Astrocyte (in vitro differentiated cells and primary cell): ENCODE results near the gene TNFRSF25. TPM values are rescaled to one million over a fixed set of nuclear protein-coding genes. Genes with fewer than 3 reads are reported as not detected.
A peak's percentile ranks its signal among the peaks of the same experiment; 100 is the strongest.

ENCODE experiments used
- DNase-seq: peaks from one replicate; pipeline ENCODE4 v3.0.0-alpha.2; 2010; ENCODE audit warnings: low read depth
- FAIRE-seq: peaks from 2 replicates; lab custom pipeline; 2011; peaks lifted over from hg19 to GRCh38; lab: Jason Lieb, UNC
- H2AFZ ChIP-seq: 2 replicates; pipeline ENCODE4 v1.6.0; 2012; ENCODE audit warnings: low read depth, low read length, inconsistent platforms
- H3K27ac ChIP-seq: 2 replicates; pipeline ENCODE4 v1.5.1; 2011; ENCODE audit warnings: low read depth, low read length, inconsistent platforms
- H3K27me3 ChIP-seq: 2 replicates; pipeline ENCODE4 v1.6.0; 2011; ENCODE audit warnings: low read length, inconsistent platforms; ENCODE audit not compliant: insufficient read depth
- H3K36me3 ChIP-seq: 2 replicates; pipeline ENCODE4 v1.5.1; 2011; ENCODE audit warnings: low read length, inconsistent platforms; ENCODE audit not compliant: insufficient read depth
- H3K4me1 ChIP-seq: 2 replicates; pipeline ENCODE4 v1.5.1; 2011; ENCODE audit warnings: low read length, inconsistent platforms; ENCODE audit not compliant: insufficient read depth
- H3K4me2 ChIP-seq: 2 replicates; pipeline ENCODE4 v1.6.0; 2012; ENCODE audit warnings: low read length, inconsistent platforms
- H3K4me3 ChIP-seq: 2 replicates; pipeline ENCODE4 v1.5.1; 2011; ENCODE audit warnings: low read depth, mild to moderate bottlenecking, low read length, inconsistent platforms; ENCODE audit not compliant: insufficient read depth
- H3K79me2 ChIP-seq: 2 replicates; pipeline ENCODE4 v1.6.0; 2012; ENCODE audit warnings: mild to moderate bottlenecking, low read length, inconsistent platforms; ENCODE audit not compliant: insufficient read depth
- H3K9ac ChIP-seq: 2 replicates; pipeline ENCODE4 v1.6.0; 2012; ENCODE audit warnings: mild to moderate bottlenecking, low read length, inconsistent platforms
- H3K9me3 ChIP-seq: 2 replicates; pipeline ENCODE4 v1.5.1; 2012; ENCODE audit warnings: low read depth, mild to moderate bottlenecking, low read length, inconsistent platforms; ENCODE audit not compliant: insufficient read depth
- H4K20me1 ChIP-seq: 2 replicates; pipeline ENCODE4 v1.6.0; 2012; ENCODE audit warnings: low read length, inconsistent platforms; ENCODE audit not compliant: insufficient read depth
- H3K27ac Mint-ChIP-seq: one replicate; pipeline ENCODE4 v1.8.0; 2021; ENCODE audit warnings: mild to moderate bottlenecking, mixed read lengths; ENCODE audit not compliant: unreplicated experiment
- H3K27me3 Mint-ChIP-seq: one replicate; pipeline ENCODE4 v1.8.0; 2021; ENCODE audit warnings: low read depth, mixed read lengths; ENCODE audit not compliant: unreplicated experiment
- H3K36me3 Mint-ChIP-seq: one replicate; pipeline ENCODE4 v1.8.0; 2021; ENCODE audit warnings: low read depth, mixed read lengths; ENCODE audit not compliant: unreplicated experiment
- H3K4me1 Mint-ChIP-seq: one replicate; pipeline ENCODE4 v1.8.0; 2021; ENCODE audit warnings: low read depth, mixed read lengths; ENCODE audit not compliant: unreplicated experiment
- H3K4me3 Mint-ChIP-seq: one replicate; pipeline ENCODE4 v1.8.0; 2021; ENCODE audit warnings: mild to moderate bottlenecking, moderate library complexity, mixed read lengths; ENCODE audit not compliant: unreplicated experiment
- H3K9me3 Mint-ChIP-seq: one replicate; pipeline ENCODE4 v1.8.0; 2021; ENCODE audit warnings: mild to moderate bottlenecking, mixed read lengths; ENCODE audit not compliant: unreplicated experiment
- CTCF ChIP-seq: IDR thresholded peaks from 2 replicates; pipeline ENCODE4 v1.5.1; 2011; ENCODE audit warnings: low read depth, mild to moderate bottlenecking, inconsistent platforms, low read length, moderate library complexity; ENCODE audit not compliant: insufficient read depth
- EZH2 ChIP-seq: IDR thresholded peaks from 2 replicates; pipeline ENCODE4 v1.6.1; 2012; ENCODE audit warnings: mild to moderate bottlenecking, low read length, inconsistent platforms; ENCODE audit not compliant: insufficient read depth
- total RNA-seq: library from RNA; stranded (reverse); gene quantifications from 2 replicates; pipeline ENCODE4 v1.2.1, GENCODE V29; 2021

Gene TNFRSF25
- total RNA-seq, 1 donor from 2014 or later: 18.8 TPM

GRCh38 chr1:6496365-6496721 is 30.4 kb upstream of the TNFRSF25 start:
- DNase-seq: no peak

GRCh38 chr1:6495540-6496364 is 29.8 kb upstream of the TNFRSF25 start:
- DNase-seq: no peak
- H3K27me3 Mint-ChIP-seq: no peaks in the 10 kb centered on the region

More at GRCh38 chr1:6496365-6496721, 30.4 kb upstream of the TNFRSF25 start:
- Histone ChIP-seq H3K27me3 (no peaks in the 10 kb centered on the region), H3K4me3 (peak overlapping the region; percentile 65), H3K9ac (peak overlapping the region; percentile 76), H3K4me1 (peaks cover 28% of the 10 kb centered on the region), H3K4me2 (peak overlapping the region; percentile 95), H4K20me1 (no peaks in the 10 kb centered on the region), H3K36me3 (no peaks in the 10 kb centered on the region), H2AFZ (peak overlapping the region; percentile 64), H3K79me2 (peaks cover 14% of the 10 kb centered on the region), H3K9me3 (no peaks in the 10 kb centered on the region), H3K27ac (no peak overlapping the region)
- FAIRE-seq: no peak
- Mint-ChIP-seq H3K36me3 (no peaks in the 10 kb centered on the region), H3K4me3 (peak overlapping the region; percentile 85), H3K27me3 (peaks cover 5% of the 10 kb centered on the region), H3K9me3 (no peaks in the 10 kb centered on the region), H3K4me1 (peaks cover 9% of the 10 kb centered on the region), H3K27ac (no peak overlapping the region)
- TF ChIP-seq CTCF: no peak
- no peak for TF ChIP-seq EZH2

More at GRCh38 chr1:6495540-6496364, 29.8 kb upstream of the TNFRSF25 start:
- H3K79me2 ChIP-seq: peaks cover 20% of the 10 kb centered on the region
- TF ChIP-seq EZH2 (no peak), CTCF (no peak)
- no peak overlapping the region for H3K27ac Mint-ChIP-seq
- no peak overlapping the region for H2AFZ ChIP-seq
- FAIRE-seq: no peak
- H3K9me3 ChIP-seq: no peaks in the 10 kb centered on the region
- no peaks in the 10 kb centered on the region for H3K9me3 Mint-ChIP-seq
- H3K4me3 Mint-ChIP-seq: peak overlapping the region; percentile 85
- H3K27ac ChIP-seq: no peak overlapping the region
- peak overlapping the region; percentile 76 for H3K9ac ChIP-seq
- H4K20me1 ChIP-seq: no peaks in the 10 kb centered on the region
- peaks cover 34% of the 10 kb centered on the region for H3K4me1 ChIP-seq
- peak overlapping the region; percentile 65 for H3K4me3 ChIP-seq
- no peaks in the 10 kb centered on the region for H3K36me3 ChIP-seq
- H3K4me2 ChIP-seq: peak overlapping the region; percentile 95
- H3K36me3 Mint-ChIP-seq: no peaks in the 10 kb centered on the region
- no peaks in the 10 kb centered on the region for H3K27me3 ChIP-seq
- H3K4me1 Mint-ChIP-seq: peaks cover 9% of the 10 kb centered on the region
